Osteocyte (in vitro differentiated cells): Measurements from ENCODE around the gene DHX40. TPM values are rescaled to one million over a fixed set of nuclear protein-coding genes. Genes with fewer than 3 reads are reported as not detected.

ENCODE experiments used
- DNase-seq: peaks from one replicate; pipeline ENCODE4 v3.0.0; 2021; ENCODE audit warnings: mixed read lengths; ENCODE audit not compliant: unreplicated experiment; ENCODE audit errors: extremely low spot score
- H3K27ac Mint-ChIP-seq: one replicate; pipeline ENCODE4 v1.8.0; 2021; ENCODE audit warnings: mild to moderate bottlenecking, mixed read lengths; ENCODE audit not compliant: unreplicated experiment
- H3K27me3 Mint-ChIP-seq: one replicate; pipeline ENCODE4 v1.8.0; 2021; ENCODE audit warnings: mixed read lengths; ENCODE audit not compliant: unreplicated experiment
- H3K36me3 Mint-ChIP-seq: one replicate; pipeline ENCODE4 v1.8.0; 2021; ENCODE audit warnings: mixed read lengths; ENCODE audit not compliant: unreplicated experiment
- H3K4me1 Mint-ChIP-seq: one replicate; pipeline ENCODE4 v1.8.0; 2021; ENCODE audit warnings: mixed read lengths; ENCODE audit not compliant: unreplicated experiment
- H3K4me3 Mint-ChIP-seq: one replicate; pipeline ENCODE4 v1.8.0; 2021; ENCODE audit warnings: mild to moderate bottlenecking, moderate library complexity, mixed read lengths; ENCODE audit not compliant: unreplicated experiment
- H3K9me3 Mint-ChIP-seq: one replicate; pipeline ENCODE4 v1.8.0; 2021; ENCODE audit warnings: mixed read lengths; ENCODE audit not compliant: unreplicated experiment
- CTCF ChIP-seq: fragments of 200-600 bp; sonication (generic); IDR thresholded peaks from 2 replicates; pipeline ENCODE4 v1.5.0; 2021; ENCODE audit warnings: antibody characterized with exemption, mild to moderate bottlenecking, moderate library complexity
- total RNA-seq: library from RNA; stranded (reverse); gene quantifications from 2 replicates; pipeline ENCODE4 v1.2.1, GENCODE V29; 2021

The DHX40 gene
- total RNA-seq, 1 donor from 2014 or later = 42.3 TPM

GRCh38 chr17:59643159-59644140, 78.0 kb downstream of the DHX40 start:
- H3K9me3 Mint-ChIP-seq = no peaks in the 10 kb centered on the region
- no peak overlapping the region for H3K4me3 Mint-ChIP-seq
- peaks cover 34% of the 10 kb centered on the region for H3K4me1 Mint-ChIP-seq
- no peaks in the 10 kb centered on the region for H3K27me3 Mint-ChIP-seq
- DNase-seq = no peak
- H3K36me3 Mint-ChIP-seq = peaks cover 34% of the 10 kb centered on the region
- H3K27ac Mint-ChIP-seq = peak overlapping the region; percentile 3
- TF ChIP-seq CTCF = no peak

- Mint-ChIP-seq H3K4me3 (no peak overlapping the region), H3K27ac (no peak overlapping the region), H3K9me3 (peaks cover 4% of the 10 kb centered on the region), H3K27me3 (no peaks in the 10 kb centered on the region), H3K36me3 (peaks cover 64% of the 10 kb centered on the region), H3K4me1 (peaks cover 12% of the 10 kb centered on the region)
- no peak for DNase-seq
- TF ChIP-seq CTCF = no peak
Observed at GRCh38 chr17:59647288-59647687, 81.9 kb downstream of the DHX40 start.

GRCh38 chr17:59649886-59650285, 84.5 kb downstream of the DHX40 start:
- no peak for DNase-seq
- Mint-ChIP-seq H3K27ac (no peak overlapping the region), H3K36me3 (peaks cover 69% of the 10 kb centered on the region), H3K27me3 (no peaks in the 10 kb centered on the region), H3K4me3 (no peak overlapping the region), H3K9me3 (peaks cover 9% of the 10 kb centered on the region), H3K4me1 (no peaks in the 10 kb centered on the region)
- TF ChIP-seq CTCF = no peak

GRCh38 chr17:59650642-59651041, 85.2 kb downstream of the DHX40 start:
- no peaks in the 10 kb centered on the region for H3K27me3 Mint-ChIP-seq
- no peak overlapping the region for H3K27ac Mint-ChIP-seq
- TF ChIP-seq CTCF = no peak

GRCh38 chr17:59651346-59651745, 85.9 kb downstream of the DHX40 start:
- H3K4me3 Mint-ChIP-seq = no peak overlapping the region
- DNase-seq = no peak
- no peak for TF ChIP-seq CTCF
- no peak overlapping the region for H3K27ac Mint-ChIP-seq
- peaks cover 9% of the 10 kb centered on the region for H3K9me3 Mint-ChIP-seq
- H3K36me3 Mint-ChIP-seq = peaks cover 75% of the 10 kb centered on the region
- H3K4me1 Mint-ChIP-seq = no peaks in the 10 kb centered on the region
- no peaks in the 10 kb centered on the region for H3K27me3 Mint-ChIP-seq

More at GRCh38 chr17:59650642-59651041, 85.2 kb downstream of the DHX40 start:
- Mint-ChIP-seq H3K36me3 (peaks cover 71% of the 10 kb centered on the region), H3K4me1 (no peaks in the 10 kb centered on the region), H3K4me3 (no peak overlapping the region), H3K9me3 (peaks cover 9% of the 10 kb centered on the region)
- DNase-seq = no peak
